Forelimb muscle (tissue), 1 donor: ENCODE data around the gene TSPAN14. TPM values are rescaled to one million over a fixed set of nuclear protein-coding genes. Genes with fewer than 3 reads are reported as not detected.

Experiments used
- DNase-seq: peaks from one replicate; pipeline ENCODE4 v3.0.0-alpha.2; 2013; ENCODE audit warnings: low read depth
- polyA plus RNA-seq: library from polyadenylated mRNA; unstranded; fragments of 120-200 nt; gene quantifications from one replicate; pipeline ENCODE4 v1.2.1, GENCODE V29; 2013; ENCODE audit not compliant: insufficient read length

Gene TSPAN14
- polyA plus RNA-seq, 1 donor = 37.6 TPM

DNA sequence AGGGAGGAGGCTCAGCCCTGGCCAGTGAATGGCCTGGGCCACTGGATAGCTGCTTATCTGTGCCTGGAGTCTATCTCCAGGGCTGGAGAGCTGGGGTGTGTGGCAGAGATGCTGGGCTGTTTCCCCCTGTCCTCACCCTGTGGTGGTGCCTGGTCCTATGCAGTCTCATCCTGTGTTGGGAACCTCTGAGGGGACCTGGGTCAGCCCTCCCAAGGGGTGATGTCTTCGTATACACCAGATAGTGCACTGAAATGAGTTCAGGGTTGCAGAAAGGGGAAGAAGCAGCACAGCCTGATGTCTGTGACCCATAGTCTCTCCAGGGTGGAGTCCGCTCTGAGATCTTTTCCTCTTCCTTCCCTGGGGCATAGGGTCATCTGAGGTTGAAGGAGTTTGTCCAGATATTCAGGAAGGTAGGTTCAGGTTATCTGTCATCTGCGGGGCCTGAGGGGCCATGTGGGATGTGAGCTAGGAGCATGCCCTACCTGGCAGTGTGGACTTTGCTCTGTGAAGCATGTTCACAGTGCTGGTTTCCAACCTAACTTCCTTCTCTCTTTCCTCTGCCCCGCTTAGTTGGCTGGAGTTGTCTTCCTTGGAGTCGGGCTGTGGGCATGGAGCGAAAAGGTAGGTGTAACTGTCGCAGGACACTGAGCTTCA, 50.2 kb downstream of the TSPAN14 start:
- no peak for DNase-seq

- DNase-seq = no peak
These were observed 50.9 kb downstream of the TSPAN14 start for GRCh38 chr10:80504897-80505465.

- no peak for DNase-seq
These were observed 52.1 kb downstream of the TSPAN14 start for GRCh38 chr10:80506189-80506575.

DNA sequence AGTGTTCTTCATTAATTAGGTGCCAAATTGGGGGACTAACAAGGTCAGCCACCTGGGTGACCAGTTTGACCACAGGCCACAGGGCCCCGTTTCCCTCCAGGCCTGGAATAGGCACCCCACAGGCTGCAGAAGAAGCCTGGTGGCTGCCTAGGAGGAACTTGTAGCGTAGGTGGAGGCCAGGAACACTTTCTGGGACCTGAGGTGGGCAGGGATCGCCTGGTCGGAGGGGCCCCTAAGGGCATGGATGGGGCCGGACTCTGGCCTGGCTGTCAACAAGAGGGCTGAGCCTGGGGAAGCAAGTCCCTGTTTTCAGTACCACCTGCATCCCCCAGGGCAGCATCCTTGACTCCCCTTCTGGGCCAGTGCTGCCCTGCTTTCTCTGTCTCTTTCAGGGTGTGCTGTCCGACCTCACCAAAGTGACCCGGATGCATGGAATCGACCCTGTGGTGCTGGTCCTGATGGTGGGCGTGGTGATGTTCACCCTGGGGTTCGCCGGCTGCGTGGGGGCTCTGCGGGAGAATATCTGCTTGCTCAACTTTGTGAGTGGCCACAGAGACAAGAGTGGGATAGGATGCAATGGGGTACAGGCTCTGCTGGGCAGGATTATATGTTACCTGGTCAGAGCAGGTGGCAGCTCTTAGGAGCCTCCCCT, 52.9 kb downstream of the TSPAN14 start:
- DNase-seq = no peak

DNA sequence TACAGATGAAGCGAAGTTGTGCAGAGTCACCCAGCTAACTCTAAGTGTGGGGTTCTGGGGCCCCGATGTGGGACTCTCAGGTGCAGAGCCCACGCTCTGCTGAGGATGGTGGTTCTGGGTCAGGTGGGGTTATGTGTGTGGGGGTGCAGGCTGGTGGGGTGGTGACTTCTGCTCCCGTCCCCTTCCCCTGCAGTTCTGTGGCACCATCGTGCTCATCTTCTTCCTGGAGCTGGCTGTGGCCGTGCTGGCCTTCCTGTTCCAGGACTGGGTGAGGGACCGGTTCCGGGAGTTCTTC, 54.9 kb downstream of the TSPAN14 start:
- DNase-seq = no peak

DNA sequence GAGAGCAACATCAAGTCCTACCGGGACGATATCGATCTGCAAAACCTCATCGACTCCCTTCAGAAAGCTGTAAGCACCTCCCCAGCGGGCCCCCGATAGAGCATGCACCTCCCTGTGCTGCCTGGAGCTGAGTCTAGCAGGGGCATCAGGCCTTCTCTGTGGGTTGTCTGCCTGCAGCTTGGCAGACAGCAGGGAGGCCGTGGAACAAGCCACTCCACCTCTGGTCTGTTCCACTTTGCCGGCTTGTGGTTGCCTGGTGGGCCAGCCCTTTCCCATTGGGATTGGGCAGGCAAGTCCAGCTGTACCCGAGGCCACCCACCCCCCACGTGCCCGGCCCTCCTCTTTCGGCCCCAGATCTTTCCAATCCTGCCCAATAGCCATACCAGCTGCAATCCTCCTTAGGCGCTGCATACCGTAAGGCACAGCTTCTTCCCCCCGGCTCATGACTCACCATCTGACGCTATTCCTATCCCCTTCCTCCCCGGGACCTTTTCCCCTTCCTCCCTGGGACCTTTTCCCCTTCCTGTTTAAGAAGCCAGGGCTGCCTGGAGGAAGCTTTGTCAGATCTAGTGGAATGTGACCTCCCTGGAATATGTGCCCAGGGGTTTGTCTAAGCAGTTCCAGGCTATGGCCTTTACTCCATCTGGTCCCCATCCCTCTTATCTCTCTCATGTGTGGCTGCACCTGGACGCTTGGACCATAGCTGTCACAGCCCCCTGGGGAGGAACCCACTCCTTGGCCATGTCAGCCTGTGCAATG, 55.5 kb downstream of the TSPAN14 start:
- DNase-seq = no peak

DNA sequence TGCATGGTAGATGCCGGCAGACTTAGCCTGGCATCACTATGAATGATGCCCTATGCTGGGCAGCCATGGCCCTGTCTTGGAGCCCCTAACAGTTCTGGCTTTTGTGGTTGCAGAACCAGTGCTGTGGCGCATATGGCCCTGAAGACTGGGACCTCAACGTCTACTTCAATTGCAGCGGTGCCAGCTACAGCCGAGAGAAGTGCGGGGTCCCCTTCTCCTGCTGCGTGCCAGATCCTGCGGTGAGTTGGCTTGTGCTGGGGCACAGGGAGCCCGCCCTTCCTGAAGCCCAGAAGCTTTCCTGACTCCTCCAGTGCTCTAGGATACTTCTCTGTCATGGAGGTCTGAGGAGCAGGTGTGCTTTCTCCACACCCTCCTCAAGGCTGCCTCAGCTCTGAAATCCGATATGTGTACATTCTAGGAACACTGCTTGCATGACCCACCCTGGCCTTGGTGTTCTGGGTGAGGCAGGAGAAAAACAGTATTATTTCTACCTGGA, 58.0 kb downstream of the TSPAN14 start:
- no peak for DNase-seq

DNA sequence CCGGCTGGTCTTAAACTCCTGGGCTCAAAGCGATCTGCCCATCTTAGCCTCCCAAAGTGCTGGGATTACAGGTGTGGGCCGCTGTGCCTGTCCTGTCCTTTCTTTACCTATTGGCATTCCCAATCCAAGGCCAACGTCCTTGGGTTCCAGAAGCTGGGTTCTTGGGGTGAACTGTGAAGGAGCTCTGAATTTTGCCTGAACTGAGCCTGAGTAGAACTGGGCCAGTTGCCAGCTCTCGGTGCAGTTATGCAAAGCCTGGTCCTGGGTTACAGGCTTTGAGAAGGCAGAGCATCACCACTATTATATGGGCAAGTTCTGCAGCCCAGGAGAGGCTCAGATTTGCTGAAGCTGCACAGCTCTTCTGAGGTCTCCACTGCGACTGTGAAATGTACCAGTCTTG, 59.0 kb downstream of the TSPAN14 start:
- DNase-seq = no peak

- DNase-seq = no peak
These were observed 61.4 kb downstream of the TSPAN14 start for GRCh38 chr10:80515511-80515910.

DNA sequence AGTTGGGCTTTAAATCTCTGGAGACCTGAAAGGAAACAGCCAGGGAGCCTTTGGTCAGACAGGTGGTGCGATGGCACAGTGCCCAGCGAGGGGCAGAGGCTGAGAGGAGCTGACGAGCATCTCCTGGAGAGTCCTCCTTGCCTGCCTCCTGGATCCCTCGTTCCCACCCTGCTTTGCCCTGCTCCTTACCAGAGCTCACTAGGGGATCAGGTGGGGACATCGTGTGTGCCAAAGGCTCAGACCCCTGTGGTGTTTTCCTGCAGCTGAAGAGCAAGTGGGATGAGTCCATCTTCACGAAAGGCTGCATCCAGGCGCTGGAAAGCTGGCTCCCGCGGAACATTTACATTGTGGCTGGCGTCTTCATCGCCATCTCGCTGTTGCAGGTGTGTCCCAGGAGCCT, 61.8 kb downstream of the TSPAN14 start:
- no peak for DNase-seq

- DNase-seq = no peak
These were observed 62.5 kb downstream of the TSPAN14 start for GRCh38 chr10:80516506-80517075.

DNA sequence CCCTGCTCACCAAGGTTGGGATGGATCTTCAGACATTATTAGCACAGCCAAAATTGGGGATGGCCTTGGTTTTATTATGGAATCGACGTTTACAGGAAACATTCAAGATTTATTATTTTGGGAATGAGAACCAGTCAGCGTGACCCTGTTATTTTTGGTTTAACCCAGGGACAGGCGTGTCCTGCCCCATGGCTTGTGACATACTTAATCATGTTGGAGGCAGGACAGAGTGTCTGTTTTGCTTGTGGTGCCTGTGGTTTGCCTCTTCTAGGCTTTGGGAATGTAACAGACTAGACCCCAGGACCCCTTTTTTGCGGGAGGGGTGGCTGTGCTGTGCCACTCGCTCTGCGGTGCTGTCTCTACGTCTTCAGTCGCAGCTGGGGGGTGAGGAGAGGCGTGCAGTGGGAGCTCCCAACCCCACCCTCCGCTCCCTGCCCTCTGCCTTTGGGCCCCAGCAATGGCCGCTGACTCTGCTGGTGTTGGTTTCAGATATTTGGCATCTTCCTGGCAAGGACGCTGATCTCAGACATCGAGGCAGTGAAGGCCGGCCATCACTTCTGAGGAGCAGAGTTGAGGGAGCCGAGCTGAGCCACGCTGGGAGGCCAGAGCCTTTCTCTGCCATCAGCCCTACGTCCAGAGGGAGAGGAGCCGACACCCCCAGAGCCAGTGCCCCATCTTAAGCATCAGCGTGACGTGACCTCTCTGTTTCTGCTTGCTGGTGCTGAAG, 63.5 kb downstream of the TSPAN14 start:
- DNase-seq = no peak

DNA sequence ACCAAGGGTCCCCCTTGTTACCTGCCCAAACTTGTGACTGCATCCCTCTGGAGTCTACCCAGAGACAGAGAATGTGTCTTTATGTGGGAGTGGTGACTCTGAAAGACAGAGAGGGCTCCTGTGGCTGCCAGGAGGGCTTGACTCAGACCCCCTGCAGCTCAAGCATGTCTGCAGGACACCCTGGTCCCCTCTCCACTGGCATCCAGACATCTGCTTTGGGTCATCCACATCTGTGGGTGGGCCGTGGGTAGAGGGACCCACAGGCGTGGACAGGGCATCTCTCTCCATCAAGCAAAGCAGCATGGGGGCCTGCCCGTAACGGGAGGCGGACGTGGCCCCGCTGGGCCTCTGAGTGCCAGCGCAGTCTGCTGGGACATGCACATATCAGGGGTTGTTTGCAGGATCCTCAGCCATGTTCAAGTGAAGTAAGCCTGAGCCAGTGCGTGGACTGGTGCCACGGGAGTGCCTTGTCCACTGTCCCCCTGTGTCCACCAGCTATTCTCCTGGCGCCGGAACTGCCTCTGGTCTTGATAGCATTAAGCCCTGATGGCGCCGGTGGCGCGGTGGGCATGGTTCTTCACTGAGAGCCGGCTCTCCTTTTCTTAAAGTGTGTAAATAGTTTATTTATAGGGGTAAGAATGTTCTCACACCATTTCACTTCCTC, 64.2 kb downstream of the TSPAN14 start:
- no peak for DNase-seq

- DNase-seq = no peak
These were observed 64.8 kb downstream of the TSPAN14 start for GRCh38 chr10:80518807-80519360.

DNA sequence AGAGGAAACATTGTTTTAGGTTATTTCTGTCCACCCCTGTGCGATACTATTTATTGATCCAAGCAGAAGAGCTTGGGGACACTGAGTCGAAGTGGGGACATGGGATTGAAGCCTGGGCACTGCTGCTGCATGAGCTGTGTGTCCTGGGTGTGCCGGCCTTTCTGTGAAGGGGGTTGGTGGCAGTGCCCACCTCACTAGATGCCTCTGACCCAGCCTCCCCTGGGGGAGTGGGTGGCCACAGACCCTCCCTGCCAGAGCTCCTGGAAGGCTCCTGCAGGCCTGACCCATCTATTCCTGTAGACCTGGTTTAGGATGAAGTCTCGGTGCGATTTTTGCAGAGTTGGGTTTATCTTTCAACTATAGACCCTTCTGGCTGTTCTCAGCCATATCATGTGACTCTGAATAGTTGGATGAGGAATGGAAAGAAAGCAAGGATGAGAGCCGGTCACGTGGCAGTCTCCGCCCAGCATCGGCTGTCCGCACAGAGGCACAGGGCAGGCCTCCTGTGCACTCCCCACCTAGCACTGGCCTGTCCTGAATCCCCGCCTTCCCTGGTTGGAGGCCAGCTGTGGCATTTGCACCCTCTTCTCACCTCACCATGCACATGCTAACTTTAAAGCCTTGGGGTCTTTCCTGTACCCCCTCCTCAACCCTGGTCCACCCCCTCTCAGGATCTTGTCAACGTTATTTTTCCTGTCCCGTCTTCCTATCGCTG, 66.0 kb downstream of the TSPAN14 start:
- DNase-seq = no peak

- no peak for DNase-seq
These were observed 66.8 kb downstream of the TSPAN14 start for GRCh38 chr10:80520661-80521470.

DNA sequence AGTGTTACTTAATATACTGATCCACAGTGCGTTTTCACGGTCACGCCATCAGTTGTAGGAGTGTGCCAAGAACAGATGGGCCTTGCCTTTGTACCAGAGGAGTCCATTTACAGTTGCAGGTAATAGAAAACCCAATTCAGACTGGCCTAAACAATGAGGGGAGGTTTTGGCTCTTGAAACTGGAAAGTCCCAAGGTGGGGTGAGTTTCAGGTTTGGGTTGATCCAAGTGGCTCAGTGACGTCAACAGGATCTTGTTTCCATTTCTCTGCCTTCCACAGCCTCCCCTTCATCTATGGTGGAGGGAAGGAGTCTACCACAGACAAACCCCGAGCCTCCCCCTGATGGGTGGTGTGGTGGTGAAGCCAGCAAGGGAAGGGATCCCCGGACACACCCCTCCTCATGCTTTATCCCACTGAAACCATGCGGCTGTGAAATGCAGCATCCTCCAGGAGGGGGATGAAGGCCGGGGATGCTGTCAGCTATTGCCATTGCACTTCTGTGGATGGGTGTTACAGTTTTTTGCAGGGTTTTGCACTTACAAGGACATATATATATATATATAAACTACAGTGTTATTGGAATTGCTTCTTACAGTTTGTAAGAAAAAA, 68.8 kb downstream of the TSPAN14 start:
- no peak for DNase-seq

GRCh38 chr10:80523773-80524172, 69.7 kb downstream of the TSPAN14 start:
- DNase-seq = no peak
